Measurements from ENCODE around the gene CARD19. TPM values are rescaled to one million over a fixed set of nuclear protein-coding genes. Genes with fewer than 3 reads are reported as not detected.
A peak's percentile ranks its signal among the peaks of the same experiment; 100 is the strongest.

CARD19 gene
- total and polyA plus RNA-seq, 2 donors (not counting 1 experiment from before 2014, with no cell fraction given) = 31.9 to 63.4 TPM

DNA sequence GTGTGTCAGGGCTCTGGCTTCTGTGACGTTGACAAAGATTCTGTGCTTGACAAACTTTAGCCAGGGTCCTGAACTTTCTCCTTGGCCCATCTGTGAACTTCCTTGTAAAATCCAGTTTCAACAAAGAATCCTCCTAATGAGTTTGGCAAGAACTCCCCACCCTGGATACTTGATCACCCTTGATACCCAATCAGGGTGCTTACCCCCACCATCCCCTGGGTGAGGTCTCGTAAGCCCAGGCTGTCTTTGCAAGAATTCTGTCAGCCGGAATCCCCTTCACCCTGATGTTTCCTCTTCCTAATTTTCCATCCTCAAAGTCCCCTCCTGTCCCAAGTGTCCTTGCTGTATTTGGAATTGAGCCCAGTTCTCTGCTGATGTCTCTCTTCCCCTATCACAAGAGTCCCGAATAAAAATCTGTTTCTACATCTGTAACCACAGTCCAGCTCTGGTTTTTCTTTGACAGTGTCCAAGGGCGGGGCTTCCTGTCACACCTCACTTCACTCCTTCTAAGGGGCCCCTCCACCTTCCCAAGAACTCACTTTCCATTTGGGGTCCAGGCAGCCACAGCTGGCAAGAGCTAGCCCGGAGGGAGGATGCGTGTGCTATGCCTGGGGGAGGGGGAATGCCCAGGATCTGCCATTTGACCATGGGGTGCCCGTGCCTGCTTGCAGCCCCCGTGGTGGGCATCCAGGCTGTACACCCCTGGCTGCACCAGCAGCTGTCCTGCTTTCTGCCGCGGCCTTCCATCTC lies 2.7 kb upstream of the CARD19 start:
- H3K36me3 ChIP-seq (replicated peaks in 1 of 2; ENCODE audit: control extremely low read depth in 1 of 2, control insufficient read depth in 1 of 2, extremely low read depth in 1 of 2, insufficient read depth in 2 of 2, low read length in 1 of 2) = peaks cover 0 to 4% of the 10 kb centered on the region in 2 experiments
- H3K4me1 ChIP-seq (ENCODE audit: control insufficient read depth in 2 of 2, insufficient read depth in 2 of 2, low read length in 2 of 2) = peaks cover 66% of the 10 kb centered on the region in 2 donors
- no peak for TF ChIP-seq CTCF (IDR thresholded peaks at IDR 0.05)
- no peak for TF ChIP-seq EZH2 (IDR thresholded peaks at IDR 0.05; ENCODE audit: borderline replicate concordance, insufficient read depth, low read depth, low read length, poor library complexity, severe bottlenecking)
- peak overlapping the region; percentile 97 to 98 for H3K27ac ChIP-seq (ENCODE audit: low read length in 2 of 2)
- ATAC-seq (ENCODE audit: low read depth) = no peak
- ChIA-PET POLR2A (interaction anchor here (0.6 to 3.3 kb wide), 3 partner anchors 29 to 44 kb away, joined by 6 to 31 read pairs (median 6); no protein-coding TSS in a partner anchor), CTCF (no interaction called here)
- peak overlapping the region; percentile 90 for H3K4me2 ChIP-seq (replicated peaks; ENCODE audit: low read depth, low read length, poor library complexity, severe bottlenecking)
- H2AFZ ChIP-seq (ENCODE audit: insufficient read depth, low read depth, low read length, poor library complexity, severe bottlenecking) = peak overlapping the region; percentile 23
- peaks cover 69% of the 10 kb centered on the region for H3K4me1 Mint-ChIP-seq
- DNase-seq = peak; percentile 58
- intact Hi-C loops (cut with micrococcal nuclease) = loop anchor here (10.0 kb wide), 1 partner anchor 979 kb away; the partner anchor contains the start of gene SPTLC1
- no peaks in the 10 kb centered on the region for H4K20me1 ChIP-seq (ENCODE audit: control insufficient read depth, insufficient read depth, low read length, poor library complexity, severe bottlenecking)
- no peak overlapping the region for H3K4me3 ChIP-seq (ENCODE audit: control extremely low read depth in 1 of 5, extremely low read depth in 1 of 5, insufficient read depth in 1 of 5, low read depth in 2 of 5, low read length in 4 of 5)
- peaks cover 5% of the 10 kb centered on the region for H3K9me3 Mint-ChIP-seq (ENCODE audit: insufficient read depth)
- peaks cover 0 to 13% (median 0%) of the 10 kb centered on the region in 3 donors for H3K9me3 ChIP-seq (ENCODE audit: control extremely low read depth in 1 of 3, control insufficient read depth in 2 of 3, insufficient read depth in 1 of 3, low read length in 2 of 3)
- H3K27ac Mint-ChIP-seq = peak overlapping the region; percentile 95
- peak overlapping the region; percentile 82 for H3K4me3 Mint-ChIP-seq
- H3K79me2 ChIP-seq (ENCODE audit: control insufficient read depth, insufficient read depth, low read length) = peaks cover 7% of the 10 kb centered on the region
- H3K27me3 ChIP-seq (replicated peaks in 1 of 4; ENCODE audit: control extremely low read depth in 1 of 4, control insufficient read depth in 3 of 4, insufficient read depth in 4 of 4, low read length in 3 of 4) = no peaks in the 10 kb centered on the region
- H3K9ac ChIP-seq (ENCODE audit: low read length) = peak overlapping the region; percentile 5
- no peaks in the 10 kb centered on the region for H3K27me3 Mint-ChIP-seq
- WGBS (ENCODE audit: insufficient coverage) = 14% methylated on average over 9 of the region's 11 CpGs
